ENCODE data around the gene CACNA1C.

Gene CACNA1C

DNA sequence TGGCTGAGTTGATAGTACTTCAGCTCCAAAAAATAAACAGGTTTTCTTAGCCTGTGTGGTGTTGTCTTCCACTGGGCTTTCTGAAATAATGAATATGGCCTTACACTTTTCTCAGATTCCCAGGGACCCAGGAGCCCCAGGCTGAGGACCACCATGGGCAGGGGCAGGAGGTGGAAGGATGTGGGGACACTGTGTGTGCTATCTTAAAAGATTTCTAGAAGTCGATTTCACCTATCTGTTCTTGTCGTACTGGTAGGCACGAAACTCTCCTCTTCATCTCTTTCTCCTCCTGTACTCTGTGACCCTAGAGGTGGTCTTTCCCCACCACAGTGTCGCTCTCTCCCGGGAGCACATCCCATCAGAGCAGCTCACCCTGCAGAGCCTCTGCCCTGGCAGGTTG lies 634.3 kb downstream of the CACNA1C start:
- no peak for DNase-seq

DNA sequence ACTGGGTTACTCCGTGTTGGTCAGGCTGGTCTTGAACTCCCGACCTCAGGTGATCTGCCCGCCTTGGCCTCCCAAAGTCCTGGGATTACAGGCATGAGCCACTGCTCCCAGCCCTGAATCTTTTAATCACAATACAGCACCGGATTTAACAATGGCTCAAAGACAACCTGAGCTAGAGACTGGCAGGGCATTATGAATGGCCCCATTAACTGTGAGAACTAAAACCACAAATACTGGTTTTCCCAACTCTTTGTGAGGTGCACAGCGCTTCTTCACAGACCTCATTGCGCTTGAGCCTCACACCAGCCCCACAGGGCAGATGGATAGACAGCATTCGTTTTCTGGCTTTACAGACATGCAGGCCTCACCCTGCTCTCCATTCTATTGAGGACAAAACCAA lies 634.9 kb downstream of the CACNA1C start:
- DNase-seq, result no peak

DNA sequence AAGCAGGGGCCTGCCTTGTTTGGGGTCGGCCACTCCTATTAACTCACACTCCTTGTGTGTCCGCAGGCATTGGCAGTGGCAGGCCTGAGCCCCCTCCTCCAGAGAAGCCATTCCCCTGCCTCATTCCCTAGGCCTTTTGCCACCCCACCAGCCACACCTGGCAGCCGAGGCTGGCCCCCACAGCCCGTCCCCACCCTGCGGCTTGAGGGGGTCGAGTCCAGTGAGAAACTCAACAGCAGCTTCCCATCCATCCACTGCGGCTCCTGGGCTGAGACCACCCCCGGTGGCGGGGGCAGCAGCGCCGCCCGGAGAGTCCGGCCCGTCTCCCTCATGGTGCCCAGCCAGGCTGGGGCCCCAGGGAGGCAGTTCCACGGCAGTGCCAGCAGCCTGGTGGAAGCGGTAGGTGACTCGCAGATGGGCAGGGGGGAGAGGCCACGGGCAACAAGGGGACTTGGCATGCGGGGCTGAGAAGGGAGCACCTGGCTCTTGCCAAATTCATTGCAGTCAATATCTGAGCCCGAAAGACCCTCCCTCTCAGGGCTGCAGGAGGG lies 635.7 kb downstream of the CACNA1C start:
- no peak for DNase-seq

DNA sequence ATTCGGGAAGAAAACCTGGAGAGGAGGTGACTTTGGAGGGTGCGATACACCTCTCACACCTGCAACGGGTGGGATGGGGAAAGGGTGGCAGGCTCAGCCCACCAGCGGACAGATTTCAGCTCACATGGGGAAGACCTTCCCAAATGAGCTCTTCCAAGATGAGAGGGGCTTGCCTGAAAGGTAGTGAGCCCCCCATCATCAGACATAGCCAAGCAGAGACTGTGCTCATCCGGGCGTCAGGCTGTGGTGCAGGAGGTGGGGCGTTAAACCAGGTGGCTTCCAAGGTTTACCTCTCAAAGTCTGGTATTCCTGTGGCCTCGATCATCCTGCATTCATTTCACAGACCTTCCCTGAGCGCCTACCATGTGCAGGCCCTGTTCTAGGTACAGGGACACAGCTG lies 636.6 kb downstream of the CACNA1C start:
- DNase-seq, result no peak

DNA sequence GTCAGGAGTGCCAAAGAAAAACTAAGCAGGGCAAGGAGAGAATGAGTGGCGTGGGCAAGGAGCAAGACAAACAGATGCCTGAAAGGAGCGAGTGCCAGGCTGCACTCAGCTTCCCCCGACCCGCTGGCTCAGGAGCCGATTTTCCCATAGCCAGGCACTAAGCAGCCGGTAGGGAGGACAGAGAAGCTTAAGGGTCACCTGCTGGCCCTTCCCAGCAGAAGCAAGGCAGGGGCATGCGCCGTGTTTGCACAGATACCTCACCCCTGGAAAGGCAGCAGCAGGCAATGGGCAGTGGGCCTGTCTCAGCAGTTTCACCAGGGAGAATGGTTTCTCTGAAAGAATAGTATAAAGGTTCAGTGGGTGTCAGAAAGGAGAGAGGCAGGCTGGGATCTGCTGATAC lies 637.1 kb downstream of the CACNA1C start:
- no peak for DNase-seq

DNA sequence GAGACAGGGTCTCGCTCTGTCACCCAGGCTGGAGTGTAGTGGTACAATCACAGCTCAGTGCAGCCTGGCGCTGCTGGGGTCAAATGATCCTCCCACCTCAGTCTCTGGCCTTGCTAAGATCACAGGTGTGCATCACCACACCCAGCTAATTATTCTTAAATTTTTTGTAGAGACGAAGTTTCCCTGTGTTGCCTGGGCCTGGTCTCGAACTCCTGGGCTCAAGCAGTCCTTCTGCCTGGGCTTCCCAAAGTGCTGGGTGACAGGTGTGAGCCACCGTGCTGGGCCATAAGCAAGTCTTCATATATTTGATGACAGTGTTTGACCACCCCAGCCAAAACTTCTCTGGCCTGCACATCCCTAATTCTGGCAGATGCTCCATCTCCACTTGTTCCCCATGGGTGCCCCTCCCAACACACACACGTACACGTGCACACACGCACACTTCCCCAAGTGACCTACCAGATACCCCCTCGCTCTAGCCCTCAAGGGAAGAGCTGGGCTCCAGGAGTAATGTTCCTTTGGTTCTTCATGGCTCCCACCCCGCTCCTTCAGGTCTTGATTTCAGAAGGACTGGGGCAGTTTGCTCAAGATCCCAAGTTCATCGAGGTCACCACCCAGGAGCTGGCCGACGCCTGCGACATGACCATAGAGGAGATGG lies 637.7 kb downstream of the CACNA1C start:
- DNase-seq, result no peak

DNA sequence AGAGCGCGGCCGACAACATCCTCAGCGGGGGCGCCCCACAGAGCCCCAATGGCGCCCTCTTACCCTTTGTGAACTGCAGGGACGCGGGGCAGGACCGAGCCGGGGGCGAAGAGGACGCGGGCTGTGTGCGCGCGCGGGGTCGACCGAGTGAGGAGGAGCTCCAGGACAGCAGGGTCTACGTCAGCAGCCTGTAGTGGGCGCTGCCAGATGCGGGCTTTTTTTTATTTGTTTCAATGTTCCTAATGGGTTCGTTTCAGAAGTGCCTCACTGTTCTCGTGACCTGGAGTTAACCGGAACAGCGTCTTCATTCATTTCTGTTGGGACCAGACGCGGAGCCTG lies 638.2 kb downstream of the CACNA1C start:
- DNase-seq, result no peak

DNA sequence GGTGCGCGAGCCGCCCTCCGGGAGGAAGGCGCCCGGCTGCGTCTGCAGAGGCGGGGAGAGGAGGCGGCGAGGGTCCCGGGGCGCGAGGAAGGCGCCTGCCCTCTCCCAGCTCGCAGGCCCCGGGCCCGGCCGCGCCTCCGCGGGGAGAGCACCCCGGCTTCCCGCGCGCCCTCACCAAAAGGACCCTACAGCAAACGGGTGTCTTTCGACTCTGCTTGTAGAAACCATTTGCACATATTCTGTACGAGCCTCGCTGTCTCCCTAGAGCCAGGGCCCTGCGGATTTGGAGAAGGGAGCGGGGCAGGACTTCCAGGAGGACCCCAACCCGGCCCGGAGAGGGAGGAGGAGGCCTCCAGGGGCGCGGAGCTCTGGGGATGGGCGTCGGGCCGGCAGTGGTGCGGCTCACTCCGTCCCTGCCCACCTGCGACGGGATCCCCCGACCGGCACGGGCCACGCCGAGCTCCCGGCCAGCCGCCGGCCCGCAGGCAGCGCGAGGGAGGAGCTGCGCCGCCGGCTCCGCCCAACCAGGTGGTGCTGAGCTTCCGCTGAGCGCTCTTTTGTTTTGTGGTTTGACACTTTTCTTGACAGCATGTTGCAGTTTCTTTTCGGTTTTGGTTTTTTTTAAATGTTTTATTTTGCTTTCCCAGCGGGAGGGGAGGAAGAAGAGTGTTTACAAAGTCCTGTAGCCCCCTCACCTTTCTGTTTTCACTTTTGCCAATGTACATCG lies 638.7 kb downstream of the CACNA1C start:
- no peak for DNase-seq

DNA sequence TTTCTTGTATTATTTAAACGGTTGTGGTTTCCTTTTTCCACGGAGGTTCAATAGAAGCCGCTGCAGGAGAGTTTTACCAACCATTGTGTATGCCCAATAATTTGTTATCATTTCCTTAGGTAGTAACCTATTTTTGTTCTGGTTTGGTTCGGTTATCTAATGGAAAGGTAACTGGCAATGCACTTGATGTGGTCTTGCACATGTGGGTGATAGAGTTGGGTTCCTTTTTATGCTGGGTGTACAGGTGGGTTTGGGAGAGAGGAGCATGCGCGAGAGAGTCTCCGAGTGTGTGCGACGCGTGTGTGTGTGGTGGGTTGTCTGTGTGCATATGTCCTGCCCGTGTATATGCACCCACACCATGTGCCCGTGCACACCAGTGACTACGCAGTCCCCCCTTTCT lies 639.3 kb downstream of the CACNA1C start:
- DNase-seq, result no peak

DNA sequence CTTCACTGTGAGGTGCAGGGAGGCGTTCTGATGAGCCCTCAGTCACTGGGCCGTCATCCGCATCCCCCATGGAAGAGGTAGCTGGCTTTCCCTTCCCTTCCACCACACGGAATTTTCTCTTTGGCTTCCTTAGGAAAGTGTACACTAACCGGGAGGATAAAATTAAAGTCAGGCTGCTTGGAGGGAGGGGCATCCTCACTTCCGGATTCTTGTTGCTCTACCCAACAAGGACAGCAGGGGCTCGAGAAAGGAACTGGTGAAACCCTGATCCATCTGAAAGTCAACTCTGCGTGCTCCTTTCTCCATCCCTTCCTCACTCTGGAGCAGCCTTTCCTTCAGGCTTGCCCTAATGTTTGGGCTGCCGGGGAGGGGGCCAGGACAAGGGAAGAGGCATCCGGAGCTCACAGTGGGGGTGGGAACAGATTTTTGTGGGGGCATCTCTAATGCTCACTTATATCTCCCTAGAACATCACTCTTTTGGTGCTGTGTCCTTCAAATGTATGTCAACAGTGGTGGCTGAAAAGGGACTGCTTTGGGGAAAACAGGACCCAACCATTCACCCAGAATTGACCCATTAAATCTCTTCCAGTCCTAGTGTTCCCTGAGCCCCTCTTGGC lies 640.6 kb downstream of the CACNA1C start:
- DNase-seq, result no peak

DNA sequence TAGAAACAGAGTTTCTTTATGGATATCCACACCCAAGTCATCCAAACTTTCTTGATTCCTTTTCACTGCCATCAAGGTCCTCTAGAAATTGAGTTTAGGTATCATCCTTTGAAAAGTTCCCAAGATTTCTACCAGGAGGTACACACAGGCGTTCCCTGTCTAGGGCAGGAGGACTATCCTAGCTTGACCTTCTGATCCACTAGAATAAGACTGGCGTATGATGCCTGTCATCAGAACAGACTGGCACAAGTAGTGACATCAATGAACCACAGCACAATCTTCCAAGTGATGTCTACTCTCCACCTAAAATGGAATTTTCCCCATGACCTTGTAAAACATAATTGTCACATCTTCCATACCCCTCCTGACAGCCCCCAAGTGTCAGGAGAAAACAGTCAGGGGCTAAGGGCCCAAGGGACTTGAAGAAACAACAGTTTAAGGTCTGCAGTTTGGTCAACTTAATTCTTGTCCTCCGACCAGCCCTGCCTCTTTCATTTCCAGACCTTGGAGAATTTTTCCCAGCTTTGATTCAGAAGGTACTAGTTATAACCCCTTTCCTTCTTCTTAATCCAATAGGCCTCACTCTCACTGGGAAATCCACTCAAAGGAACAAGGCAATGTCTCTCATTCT lies 641.3 kb downstream of the CACNA1C start:
- no peak for DNase-seq

DNA sequence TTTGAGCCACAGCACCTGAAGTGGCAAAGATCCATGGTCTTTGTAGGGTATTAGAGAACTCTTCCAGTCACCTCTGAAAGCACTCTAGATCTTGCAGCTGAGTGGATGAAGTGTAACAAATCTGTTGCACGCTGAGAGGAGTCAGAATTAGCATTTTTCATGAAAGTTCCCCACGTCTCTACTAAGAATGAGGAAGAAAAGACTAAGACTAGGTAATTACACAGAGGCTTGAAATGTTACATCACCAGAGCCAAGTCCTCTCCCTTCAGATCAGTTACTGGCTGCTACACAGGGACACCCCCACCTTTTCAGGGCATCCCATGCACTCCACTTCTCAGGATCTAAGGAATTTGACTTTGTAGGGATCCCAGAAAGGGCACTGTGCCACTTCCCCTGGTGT lies 643.3 kb downstream of the CACNA1C start:
- DNase-seq, result no peak

DNA sequence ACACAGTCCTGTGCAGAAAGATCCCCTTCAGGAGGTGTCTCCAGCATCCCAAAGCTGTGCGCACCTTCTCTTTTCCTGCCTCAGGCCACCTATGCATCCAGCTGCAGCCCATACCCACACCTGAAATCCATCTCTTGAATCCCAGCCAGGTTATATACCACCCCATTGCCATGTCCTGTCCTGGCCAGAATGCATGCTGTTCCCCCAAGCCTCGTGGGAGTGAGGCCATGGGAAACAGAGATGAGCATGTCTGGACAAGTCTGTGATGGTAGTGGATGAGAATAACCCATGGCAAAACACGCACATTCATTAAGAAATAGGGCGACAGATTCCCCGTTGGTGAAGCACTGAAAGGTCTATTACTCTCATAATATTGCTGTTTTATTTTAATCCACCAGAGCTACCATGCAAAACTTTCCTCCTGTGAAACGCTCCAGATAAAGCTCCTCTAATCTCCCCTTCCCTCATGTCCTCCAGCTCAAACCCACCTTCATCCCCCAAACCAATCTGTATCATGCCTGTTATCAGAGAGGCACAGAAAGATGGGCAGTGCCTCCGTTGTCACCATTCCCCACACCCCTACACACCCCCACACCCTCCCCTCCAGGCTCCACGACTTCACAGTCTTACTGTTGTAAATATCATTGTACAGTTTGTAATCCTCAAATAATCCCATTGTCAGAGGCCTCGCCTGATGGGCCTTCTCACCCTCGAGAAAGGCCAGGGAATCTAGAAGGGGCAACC lies 644.4 kb downstream of the CACNA1C start:
- DNase-seq, result no peak

DNA sequence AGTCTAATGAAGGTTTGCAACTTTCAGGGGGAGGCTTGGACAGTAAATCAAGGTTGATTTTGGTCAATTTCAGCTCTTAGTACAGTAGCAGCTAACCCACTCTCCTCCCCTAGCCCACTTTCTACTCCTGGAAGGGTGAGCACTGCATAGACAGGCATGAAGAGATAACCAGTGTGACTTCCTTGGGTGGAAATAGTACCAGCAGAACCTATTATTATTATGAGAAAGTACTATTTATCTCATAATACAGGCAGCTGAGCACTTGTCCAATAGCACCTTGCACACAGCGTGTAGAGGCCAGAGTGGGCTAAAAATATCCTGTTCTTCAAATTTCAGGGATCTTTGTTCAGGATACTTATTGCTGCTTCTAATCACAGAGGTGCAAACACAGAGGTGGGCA lies 645.8 kb downstream of the CACNA1C start:
- DNase-seq, result no peak

DNA sequence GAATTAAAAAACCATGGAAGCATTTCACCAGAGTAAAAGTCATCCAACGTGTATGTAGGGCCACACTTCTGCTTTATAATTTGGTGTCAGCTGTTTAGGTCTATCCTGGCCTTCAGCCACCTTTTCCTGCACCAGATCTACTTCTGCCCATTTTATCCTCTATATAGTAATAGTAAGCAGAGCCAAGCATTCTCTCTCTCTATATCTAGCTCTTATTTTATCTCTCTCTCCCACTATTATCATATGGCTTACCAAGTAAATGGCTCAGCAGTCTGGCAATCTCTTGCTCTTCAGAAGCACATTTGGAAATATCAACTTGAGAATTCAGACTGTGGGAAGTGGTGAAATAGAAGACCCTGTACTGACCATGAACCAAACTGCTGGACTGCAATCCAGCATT lies 657.9 kb downstream of the CACNA1C start:
- no peak for DNase-seq

DNA sequence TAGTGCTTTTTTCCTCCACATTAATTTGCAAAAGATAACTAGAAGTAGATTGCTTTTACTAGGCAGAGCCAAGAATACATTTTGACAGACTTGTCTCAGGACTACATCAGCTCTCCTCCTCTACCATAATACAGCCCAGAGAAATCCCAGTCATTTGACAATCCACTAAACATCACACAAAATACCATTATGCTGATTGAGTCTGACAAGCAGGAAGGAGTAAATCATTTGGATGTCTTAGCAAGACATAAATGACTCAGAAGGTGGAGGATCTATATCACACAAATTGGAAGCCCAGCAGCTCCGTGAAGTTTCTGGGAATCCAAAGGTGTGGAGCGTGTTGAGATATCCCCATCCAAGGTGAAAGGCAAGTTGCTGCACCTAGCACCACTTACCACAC lies 666.6 kb downstream of the CACNA1C start:
- no peak for DNase-seq

DNA sequence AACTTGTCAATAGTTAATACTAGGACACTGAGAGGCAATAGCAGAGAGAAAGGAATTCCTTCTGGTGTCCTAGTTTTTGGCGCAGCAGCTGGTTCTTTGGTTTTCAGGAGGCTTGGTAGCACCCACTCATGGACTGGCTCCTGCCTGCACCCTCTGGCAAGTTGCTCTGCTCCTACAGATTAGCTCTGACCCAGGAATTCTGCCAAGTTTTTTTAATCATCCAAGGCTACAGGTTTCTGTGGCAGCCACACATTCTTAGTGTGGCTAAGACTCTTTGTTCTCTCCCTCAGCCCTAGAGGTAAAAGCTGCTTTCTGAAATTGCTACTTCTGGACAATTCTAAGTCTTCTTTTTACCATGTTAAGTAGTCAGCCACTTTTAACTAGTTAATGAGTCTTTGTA lies 670.0 kb downstream of the CACNA1C start:
- no peak for DNase-seq

DNA sequence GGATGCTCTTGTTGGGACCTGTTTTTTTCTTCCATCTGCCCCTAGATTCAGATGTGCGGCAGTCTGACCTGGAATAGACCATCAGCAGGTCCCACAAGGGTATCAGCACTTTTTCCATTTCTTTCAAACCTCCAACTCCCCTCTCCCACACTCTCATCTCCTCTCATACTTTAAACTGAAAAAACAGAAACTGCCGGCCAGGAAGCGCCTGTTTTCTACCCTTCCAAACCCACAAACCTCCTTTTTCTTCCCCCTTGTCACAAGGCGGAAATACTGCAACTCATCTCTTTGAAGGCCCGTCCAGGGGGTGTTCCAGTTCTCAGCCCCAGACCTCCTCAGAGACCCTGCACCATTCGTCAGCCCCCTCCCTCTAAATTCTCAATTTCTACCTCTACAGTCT lies 679.5 kb downstream of the CACNA1C start:
- DNase-seq, result no peak

DNA sequence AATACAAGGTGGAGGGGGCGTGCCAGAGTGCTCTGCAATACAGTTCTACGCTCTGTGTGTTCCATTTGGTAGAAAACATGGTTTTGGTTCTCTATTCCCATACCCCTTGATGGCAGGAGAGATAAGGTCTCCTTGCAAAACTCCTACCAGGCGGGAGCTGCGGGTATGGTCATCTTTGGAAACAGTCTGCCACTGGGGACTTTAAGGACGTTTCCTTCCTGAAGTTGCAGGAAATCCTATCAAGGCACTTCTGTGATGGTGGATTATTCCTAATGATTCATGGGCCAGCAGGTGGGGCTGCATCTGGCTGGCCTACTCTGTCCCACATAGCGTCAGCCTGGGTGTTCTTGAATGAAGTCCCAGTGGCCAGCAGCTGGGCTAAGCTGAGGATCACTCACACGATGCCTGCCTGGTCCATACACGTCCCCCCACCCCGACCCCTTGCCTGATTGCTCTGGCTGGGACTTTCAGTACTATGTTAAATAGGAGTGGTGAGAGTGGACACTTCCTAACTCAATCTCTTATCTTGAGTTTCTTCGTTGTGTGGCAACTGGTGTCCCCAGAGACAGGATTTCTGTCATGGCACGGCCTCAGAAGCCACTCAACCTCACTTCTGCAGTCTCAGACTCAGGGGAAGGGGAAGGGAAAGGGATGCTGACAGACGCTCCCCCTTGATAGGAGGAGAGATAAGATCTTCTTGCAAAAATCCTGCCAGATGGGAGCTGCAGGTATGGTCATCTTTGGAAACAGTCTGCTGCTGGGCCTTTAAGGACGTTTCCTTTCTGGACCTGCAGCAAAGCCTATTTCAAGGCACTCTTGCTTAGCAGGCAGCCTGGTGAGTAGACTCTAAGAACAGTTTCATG lies 680.9 kb downstream of the CACNA1C start:
- DNase-seq, result no peak

DNA sequence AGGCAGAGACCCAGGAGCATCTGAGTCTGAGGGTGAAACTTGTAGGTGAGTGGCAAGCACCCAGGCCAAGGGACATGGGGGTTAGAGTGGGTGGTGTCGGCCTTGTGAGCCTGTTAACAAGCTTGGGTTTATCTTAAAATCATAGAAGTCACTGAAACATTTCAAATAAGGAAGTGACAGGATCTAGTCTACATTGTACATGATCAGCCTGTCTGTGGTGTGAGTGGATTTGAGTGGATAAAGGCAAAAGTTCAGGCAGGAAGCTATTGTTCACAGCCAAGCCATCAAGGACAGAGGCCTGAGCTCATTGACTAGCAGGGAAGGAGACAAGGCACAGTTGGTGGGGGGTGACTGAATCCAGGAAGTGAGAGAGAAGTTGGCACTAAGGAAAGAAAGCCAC lies 682.6 kb downstream of the CACNA1C start:
- no peak for DNase-seq

DNA sequence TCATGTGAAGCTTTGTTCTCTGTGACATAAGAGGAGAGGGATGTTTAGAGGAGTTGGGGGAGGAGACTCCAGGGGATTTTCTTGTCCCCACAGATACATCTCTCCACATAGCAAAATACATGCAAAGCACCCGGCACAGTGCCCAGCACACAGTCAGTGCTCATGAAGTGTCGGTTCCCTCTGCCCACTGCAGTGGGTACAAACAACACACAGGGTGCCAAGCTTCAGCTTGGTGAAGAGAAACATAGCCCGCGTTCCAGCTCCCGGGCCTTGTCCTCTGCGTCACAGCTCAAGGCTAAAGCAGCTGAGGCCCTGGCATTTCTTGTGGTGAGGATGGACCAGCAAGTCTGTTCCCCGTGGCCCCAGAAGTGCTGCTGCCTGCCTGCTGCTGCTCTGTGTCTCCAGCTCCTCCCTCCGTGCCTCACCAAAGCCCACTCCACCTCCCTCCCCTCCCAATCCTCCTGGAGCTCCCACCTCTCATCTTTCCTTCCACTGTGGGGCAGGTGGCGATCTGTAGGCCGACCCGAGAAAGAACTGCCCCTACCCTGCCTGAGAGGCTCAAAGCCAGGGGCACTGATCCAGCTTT lies 685.0 kb downstream of the CACNA1C start:
- no peak for DNase-seq

DNA sequence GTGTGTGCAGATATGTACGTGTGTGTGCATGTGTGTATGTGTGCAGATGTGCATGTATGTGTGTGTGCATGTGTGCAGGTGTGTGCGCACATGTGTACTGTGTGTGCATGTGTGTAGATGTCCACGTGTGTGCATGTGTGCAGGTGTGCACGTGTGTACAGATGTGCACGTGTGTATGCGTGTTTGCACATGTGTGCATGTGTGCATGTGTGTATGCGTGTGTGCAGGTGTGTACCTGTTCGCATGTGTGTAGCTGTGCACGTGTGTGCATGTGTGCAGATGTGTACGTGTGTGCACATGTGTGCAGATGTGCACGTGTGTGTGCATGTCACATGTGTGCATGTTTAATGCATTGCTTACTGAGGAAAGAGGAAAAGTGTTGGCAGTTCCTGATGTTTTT lies 686.3 kb downstream of the CACNA1C start:
- no peak for DNase-seq
